Aorta (tissue), 5 donors: ENCODE data around the gene PADI1. TPM values are rescaled to one million over a fixed set of nuclear protein-coding genes. Genes with fewer than 3 reads are reported as not detected.

Experiments used
- ATAC-seq: fragments of 200-7000 bp; cut with Tn5 transposase; one replicate; pipeline ENCODE4 v1.9.1; 2022; ENCODE audit warnings: moderate library complexity; ENCODE audit not compliant: low FRiP score
- DNase-seq, 2 donors: peaks; one replicate each; pipeline ENCODE4 v3.0.0-alpha.2; 2020
- H3K27ac ChIP-seq, 2 donors: one replicate each; pipeline ENCODE4 v1.5.1; 2013; ENCODE audit warnings: low read length in 2 of 2, mild to moderate bottlenecking in 2 of 2, moderate library complexity in 2 of 2, control low read depth in 1 of 2, inconsistent platforms in 1 of 2, low read depth in 1 of 2
- H3K27me3 ChIP-seq, 2 donors: one replicate each; pipeline ENCODE4 v1.6.1; 2013; ENCODE audit warnings: control low read depth in 1 of 2, low read length in 1 of 2, mild to moderate bottlenecking in 1 of 2, moderate library complexity in 1 of 2; ENCODE audit not compliant: insufficient read depth in 2 of 2, control insufficient read depth in 1 of 2
- H3K36me3 ChIP-seq, 2 donors: one replicate each; pipeline ENCODE4 v1.6.1; 2013; ENCODE audit warnings: control low read depth in 1 of 2, low read length in 1 of 2, mild to moderate bottlenecking in 1 of 2; ENCODE audit not compliant: insufficient read depth in 2 of 2, control insufficient read depth in 1 of 2
- H3K4me1 ChIP-seq, 2 donors: one replicate each; pipeline ENCODE4 v1.6.1; 2013; ENCODE audit warnings: low read length in 2 of 2, control low read depth in 1 of 2, mild to moderate bottlenecking in 1 of 2, moderate library complexity in 1 of 2; ENCODE audit not compliant: insufficient read depth in 2 of 2, control insufficient read depth in 1 of 2
- H3K4me3 ChIP-seq, 2 donors: one replicate each; pipeline ENCODE4 v1.5.1; 2013; ENCODE audit warnings: low read length in 2 of 2, control low read depth in 1 of 2, mild to moderate bottlenecking in 1 of 2
- H3K9me3 ChIP-seq: one replicate; pipeline ENCODE4 v1.6.1; 2013; ENCODE audit warnings: mild to moderate bottlenecking, low read length; ENCODE audit not compliant: control insufficient read depth
- WGBS, 2 donors: extraction: QIAGEN DNeasy Blood & Tissue Kit; methylation state at CpG; one replicate each; pipeline ENCODE4 v1.1.7; 2013; 5-methylcytosine and 5-hydroxymethylcytosine counted together
- intact Hi-C, 2 donors: fragments of 100-400 bp; cut with DNase I; formaldehyde crosslinking; loops; one replicate each; pipeline versions ENCODE4 v1.14.2 to v1.15.0; 2022
- polyA plus RNA-seq, 2 donors: library from polyadenylated mRNA; stranded (reverse); fragments of 200-250 nt; gene quantifications; one replicate each; pipeline ENCODE4 v1.2.3, GENCODE V29; 2013
- total RNA-seq, 2 donors: library from RNA; stranded (reverse); fragmentation: NEBNext Ultra II Directional; extraction: Animal tissue kit (Norgen Biotek cat#: 25700); gene quantifications; one replicate each; pipeline ENCODE4 v1.2.1, GENCODE V29; 2021
- donor health status: healthy with polysubstance abuse.
- donor health status: Bipolar disorder and iron deficiency.
- donor health status: DM: no; HTN: no; CAD: no.
- donor health status: DM: no; HTN: no; CAD: no.
- donor health status: DM: yes; HTN: yes; CAD: no.

PADI1 gene
- total and polyA plus RNA-seq, 4 donors, result 0.05 to 0.13 TPM; not detected in 2

GRCh38 chr1:17230671-17231310 is 25.9 kb downstream of the PADI1 start:
- no peak for DNase-seq
- Histone ChIP-seq H3K36me3 (no peaks in the 10 kb centered on the region), H3K9me3 (no peaks in the 10 kb centered on the region), H3K27ac (no peak overlapping the region), H3K4me3 (no peak overlapping the region), H3K27me3 (no peaks in the 10 kb centered on the region), H3K4me1 (no peaks in the 10 kb centered on the region)
- 84 to 92% methylated on average over 8 of the region's 8 CpGs for WGBS, 2 donors
- no peak for ATAC-seq
- intact Hi-C loops, result loop anchor here in 1 of 2 donors (10.0 kb wide), 1 partner anchor 276 kb away; no protein-coding TSS in a partner anchor

GRCh38 chr1:17232759-17233661 is 28.1 kb downstream of the PADI1 start:
- Histone ChIP-seq H3K27ac (no peak overlapping the region), H3K36me3 (no peaks in the 10 kb centered on the region), H3K9me3 (no peaks in the 10 kb centered on the region), H3K27me3 (no peaks in the 10 kb centered on the region), H3K4me3 (no peak overlapping the region), H3K4me1 (no peaks in the 10 kb centered on the region)
- intact Hi-C loops, result loop anchor here in 1 of 2 donors (10.0 kb wide), 1 partner anchor 278 kb away; no protein-coding TSS in a partner anchor
- ATAC-seq, result no peak
- WGBS, 2 donors, result 77 to 82% methylated on average over 22 of the region's 22 CpGs
- no peak for DNase-seq

GRCh38 chr1:17233675-17234320 is 28.9 kb downstream of the PADI1 start:
- peak in 1 of 2 donors; percentile 86 for DNase-seq
- 5 to 8% methylated on average over 6 of the region's 6 CpGs for WGBS, 2 donors
- intact Hi-C loops, result loop anchor here in 1 of 2 donors (10.0 kb wide), 1 partner anchor 279 kb away; no protein-coding TSS in a partner anchor

GRCh38 chr1:17234405-17234804 is 29.5 kb downstream of the PADI1 start:
- no peak for DNase-seq
- 94 to 95% methylated on average over 1 of the region's 1 CpG for WGBS, 2 donors
- Histone ChIP-seq H3K36me3 (no peaks in the 10 kb centered on the region), H3K4me1 (no peaks in the 10 kb centered on the region), H3K4me3 (no peak overlapping the region), H3K27ac (no peak overlapping the region), H3K27me3 (no peaks in the 10 kb centered on the region), H3K9me3 (no peaks in the 10 kb centered on the region)
- ATAC-seq, result no peak
- intact Hi-C loops, result loop anchor here in 1 of 2 donors (10.0 kb wide), 1 partner anchor 280 kb away; no protein-coding TSS in a partner anchor

More at GRCh38 chr1:17233675-17234320, 28.9 kb downstream of the PADI1 start:
- no peaks in the 10 kb centered on the region for H3K36me3 ChIP-seq
- no peak overlapping the region for H3K27ac ChIP-seq
- no peaks in the 10 kb centered on the region for H3K9me3 ChIP-seq
- H3K4me1 ChIP-seq, result no peaks in the 10 kb centered on the region
- H3K27me3 ChIP-seq, result no peaks in the 10 kb centered on the region
- H3K4me3 ChIP-seq, result no peak overlapping the region
- no peak for ATAC-seq

GRCh38 chr1:17235135-17235885 is 30.4 kb downstream of the PADI1 start:
- DNase-seq, result no peak
- intact Hi-C loops, result loop anchor here (5.0 to 10.0 kb wide), 2 partner anchors 178 to 281 kb away; no protein-coding TSS in a partner anchor
- no peaks in the 10 kb centered on the region for H3K27me3 ChIP-seq

GRCh38 chr1:17236779-17237560 is 32.0 kb downstream of the PADI1 start:
- WGBS, 2 donors, result 22 to 23% methylated on average over 18 of the region's 18 CpGs
- no peak overlapping the region for H3K4me3 ChIP-seq
- H3K36me3 ChIP-seq, result no peaks in the 10 kb centered on the region
- DNase-seq (peak; percentile 91 to 96), ATAC-seq (peak; percentile 70)
- intact Hi-C loops, result loop anchor here (1.0 to 10.0 kb wide), 3 partner anchors 112 to 282 kb away; no protein-coding TSS in a partner anchor
- H3K4me1 ChIP-seq, result no peaks in the 10 kb centered on the region
- H3K27me3 ChIP-seq, result no peaks in the 10 kb centered on the region
- H3K27ac ChIP-seq, result no peak overlapping the region
- no peaks in the 10 kb centered on the region for H3K9me3 ChIP-seq

More at GRCh38 chr1:17235135-17235885, 30.4 kb downstream of the PADI1 start:
- no peaks in the 10 kb centered on the region for H3K9me3 ChIP-seq
- H3K4me3 ChIP-seq, result no peak overlapping the region
- no peaks in the 10 kb centered on the region for H3K4me1 ChIP-seq
- H3K36me3 ChIP-seq, result no peaks in the 10 kb centered on the region
- ATAC-seq, result no peak
- H3K27ac ChIP-seq, result no peak overlapping the region
- whole genome bisulfite sequencing, 2 donors, result 92 to 93% methylated on average over 9 of the region's 9 CpGs

- no peaks in the 10 kb centered on the region for H3K9me3 ChIP-seq
- ATAC-seq (no peak), DNase-seq (no peak)
- H3K4me1 ChIP-seq, result no peaks in the 10 kb centered on the region
- no peak overlapping the region for H3K27ac ChIP-seq
- intact Hi-C loops, result loop anchor here (1.0 to 10.0 kb wide), 3 partner anchors 112 to 283 kb away; no protein-coding TSS in a partner anchor
- H3K27me3 ChIP-seq, result no peaks in the 10 kb centered on the region
- no peaks in the 10 kb centered on the region for H3K36me3 ChIP-seq
- H3K4me3 ChIP-seq, result no peak overlapping the region
- WGBS, 2 donors, result 79 to 83% methylated on average over 4 of the region's 4 CpGs
These were observed 32.6 kb downstream of the PADI1 start for GRCh38 chr1:17237561-17237903.
